ENCODE data around the gene ADRA1B. TPM values are rescaled to one million over a fixed set of nuclear protein-coding genes. Genes with fewer than 3 reads are reported as not detected.

ADRA1B gene
- total and polyA plus RNA-seq, 2 donors (not counting 3 experiments of a cell fraction or from before 2014, with no cell fraction given), result 0.77 TPM; not detected in 1

GRCh38 chr5:160001457-160001856, 85.2 kb downstream of the ADRA1B start:
- intact Hi-C loops (cut with micrococcal nuclease) (loop anchor here (10.0 kb wide), 1 partner anchor 827 kb away; no protein-coding TSS in a partner anchor), dilution Hi-C loops (cut with MboI; ENCODE audit: extremely low pct_ligation_motif_present, low sequenced_read_pairs) (no loop called here)
- peaks cover 1 to 7% of the 10 kb centered on the region in 2 experiments for H3K27me3 ChIP-seq (ENCODE audit: control insufficient read depth in 2 of 2, insufficient read depth in 2 of 2, low read length in 2 of 2)
- no peak for DNase-seq (ENCODE audit: low read depth, low spot score)
- H4K20me1 ChIP-seq (replicated peaks; ENCODE audit: control insufficient read depth, extremely low read depth, insufficient read depth, low read length), result no peaks in the 10 kb centered on the region
- H3K9ac ChIP-seq (replicated peaks; ENCODE audit: extremely low read depth, insufficient read depth, low read length), result no peak overlapping the region
- no TSS peak for BruUV-seq (replicated peaks)
- TF ChIP-seq POLR2AphosphoS5 (IDR thresholded peaks at IDR 0.05; ENCODE audit: insufficient read depth, low read depth, low read length) (no peak), EZH2 (IDR thresholded peaks at IDR 0.05; ENCODE audit: borderline replicate concordance, low read depth, low read length, severe bottlenecking) (no peak), POLR2A (IDR thresholded peaks at IDR 0.05; ENCODE audit: low read depth, low read length) (no peak), CTCF (IDR thresholded peaks at IDR 0.05; ENCODE audit: extremely low read depth in 1 of 2, insufficient read depth in 1 of 2, low read depth in 1 of 2, low read length in 2 of 2) (no peak), MAX (IDR thresholded peaks at IDR 0.05; ENCODE audit: insufficient read depth, insufficient read length) (no peak), MYC (IDR thresholded peaks at IDR 0.05; ENCODE audit: low read depth, low read length) (no peak), JUN (IDR thresholded peaks at IDR 0.05; ENCODE audit: borderline replicate concordance, insufficient read depth, insufficient read length, low read depth) (no peak), GATA2 (IDR thresholded peaks at IDR 0.05; ENCODE audit: insufficient read depth, insufficient read length, low read depth, low read length) (no peak), FOS (IDR thresholded peaks at IDR 0.05; ENCODE audit: borderline replicate concordance, insufficient read depth, low read length) (no peak)
- H3K4me1 ChIP-seq (ENCODE audit: control insufficient read depth, extremely low read depth, insufficient read depth, low read length), result no peaks in the 10 kb centered on the region
- no peak overlapping the region for H3K27ac ChIP-seq (ENCODE audit: insufficient read depth, low read depth, low read length)
- H3K36me3 ChIP-seq (ENCODE audit: control insufficient read depth in 2 of 2, extremely low read depth in 1 of 2, insufficient read depth in 2 of 2, low read length in 2 of 2), result no peaks in the 10 kb centered on the region
- H2AFZ ChIP-seq (ENCODE audit: low read depth, low read length), result no peak overlapping the region
- FAIRE-seq, result no peak
- H3K79me2 ChIP-seq (ENCODE audit: control insufficient read depth, insufficient read depth, low read length), result no peaks in the 10 kb centered on the region
- H3K4me2 ChIP-seq (ENCODE audit: insufficient read depth, low read length), result no peak overlapping the region
- no peaks in the 10 kb centered on the region for H3K9me1 ChIP-seq (replicated peaks; ENCODE audit: control insufficient read depth, extremely low read depth, insufficient read depth, low read length)
- no peak overlapping the region for H3K4me3 ChIP-seq (replicated peaks in 1 of 3; ENCODE audit: insufficient read depth in 1 of 3, low read depth in 1 of 3, low read length in 3 of 3)
- CTCF ChIA-PET, result no interaction called here
- POLR2A ChIA-PET, result no interaction called here
- H3K9me3 ChIP-seq (replicated peaks; ENCODE audit: control insufficient read depth, insufficient read depth, low read length), result no peaks in the 10 kb centered on the region
